Naive B cell (primary cell): ENCODE data around the gene CC2D2A. TPM values are rescaled to one million over a fixed set of nuclear protein-coding genes. Genes with fewer than 3 reads are reported as not detected.
A peak's percentile ranks its signal among the peaks of the same experiment; 100 is the strongest.

Source experiments
- ATAC-seq, 2 donors: fragments of 150-1000 bp; cut with Tn5 transposase; 2 replicates each; pipeline ENCODE4 v1.10.0; 2021; ENCODE audit warnings: low read depth in 2 of 2, mild to moderate bottlenecking in 2 of 2, moderate library complexity in 2 of 2
- DNase-seq: peaks from one replicate; pipeline ENCODE4 v3.0.0; 2022
- H3K27ac Mint-ChIP-seq, 6 donors: one replicate each; pipeline ENCODE4 v1.8.0; 2020 to 2022; ENCODE audit warnings: mild to moderate bottlenecking in 6 of 6, mixed read lengths in 6 of 6, moderate library complexity in 5 of 6, inconsistent platforms in 2 of 6
- H3K27me3 Mint-ChIP-seq, 3 donors: one replicate each; pipeline ENCODE4 v1.8.0; 2021 to 2022; ENCODE audit warnings: mixed read lengths in 3 of 3, mild to moderate bottlenecking in 1 of 3
- H3K36me3 Mint-ChIP-seq, 2 donors: one replicate each; pipeline ENCODE4 v1.8.0; 2020 to 2022; ENCODE audit warnings: mixed read lengths in 2 of 2, inconsistent platforms in 1 of 2, mild to moderate bottlenecking in 1 of 2
- H3K4me1 Mint-ChIP-seq, 3 donors: one replicate each; pipeline ENCODE4 v1.8.0; 2020 to 2022; ENCODE audit warnings: mixed read lengths in 3 of 3, inconsistent platforms in 1 of 3, mild to moderate bottlenecking in 1 of 3, moderate library complexity in 1 of 3
- H3K4me3 Mint-ChIP-seq, 8 donors: one replicate each; pipeline ENCODE4 v1.8.0; 2020 to 2022; ENCODE audit warnings: mild to moderate bottlenecking in 8 of 8, mixed read lengths in 8 of 8, moderate library complexity in 8 of 8, inconsistent platforms in 2 of 8
- H3K9me3 Mint-ChIP-seq, 7 donors: one replicate each; pipeline ENCODE4 v1.8.0; 2020 to 2022; ENCODE audit warnings: mixed read lengths in 7 of 7, mild to moderate bottlenecking in 5 of 7, inconsistent platforms in 2 of 7, moderate library complexity in 1 of 7
- polyA plus RNA-seq, 6 donors: library from polyadenylated mRNA; unstranded; fragments of 300-500 nt; fragmentation: Illumina TruSeq; gene quantifications; one replicate each; pipeline ENCODE4 v1.2.3, GENCODE V29; 2021; ENCODE audit warnings: low read depth in 6 of 6

Gene CC2D2A
- polyA plus RNA-seq, 6 donors from 2014 or later = not detected

DNA sequence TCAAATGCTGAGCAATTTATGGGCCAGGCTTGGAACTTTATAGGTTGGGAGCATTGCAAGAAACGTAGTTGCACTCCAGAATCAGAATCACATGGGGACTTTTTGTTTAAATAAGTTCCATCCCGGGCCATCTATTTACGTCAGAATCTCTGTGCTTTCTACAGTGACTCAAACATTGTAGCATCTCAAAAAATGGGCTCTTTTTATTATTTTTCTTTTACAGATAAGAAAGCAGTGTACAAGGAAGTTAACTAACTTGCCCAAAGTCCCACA, 10.2 kb downstream of the CC2D2A start:
- Mint-ChIP-seq H3K4me3 (no peak overlapping the region), H3K9me3 (peaks cover 0 to 8% (median 3%) of the 10 kb centered on the region in 7 donors), H3K27ac (no peak overlapping the region), H3K27me3 (peaks cover 0 to 7% (median 5%) of the 10 kb centered on the region in 3 donors), H3K4me1 (no peaks in the 10 kb centered on the region), H3K36me3 (peaks cover 0 to 10% of the 10 kb centered on the region in 2 donors)
- DNase-seq (no peak), ATAC-seq (no peak)

DNA sequence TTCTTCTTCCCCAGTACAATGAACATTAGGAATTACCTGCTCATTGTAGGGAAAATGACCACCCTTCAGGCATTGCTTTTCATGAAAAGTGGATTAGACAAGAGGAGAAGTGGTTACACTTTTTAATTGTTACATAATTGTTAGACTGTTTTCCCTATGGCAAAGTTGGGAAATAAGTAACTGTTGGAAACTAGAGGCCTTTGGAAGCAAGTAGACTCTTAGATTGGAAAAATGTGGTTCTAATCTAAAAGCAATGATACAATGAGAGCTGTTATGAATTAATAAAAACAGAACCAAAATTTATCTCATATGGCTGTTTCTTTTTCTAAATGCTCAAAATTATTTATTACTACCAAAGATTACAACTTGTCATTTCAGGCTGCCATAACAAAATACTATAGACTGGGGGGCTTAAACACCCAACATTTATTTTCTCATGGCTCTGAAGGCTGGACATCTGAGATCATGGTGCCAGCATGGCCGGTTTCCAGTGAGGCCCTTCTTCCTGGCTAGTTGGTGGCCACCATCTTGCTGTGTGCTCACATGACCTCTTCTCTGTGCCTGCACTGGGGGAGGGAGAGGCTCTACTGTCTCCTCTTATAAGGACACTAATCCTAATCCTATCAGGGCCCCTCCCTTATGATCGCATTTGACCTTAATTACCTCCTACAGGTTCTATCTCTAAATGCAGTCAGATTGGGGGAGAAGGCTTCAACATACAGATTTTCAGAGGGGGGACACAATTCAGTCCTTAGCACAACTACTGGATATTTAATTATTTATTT, 12.5 kb downstream of the CC2D2A start:
- ATAC-seq (no peak), DNase-seq (no peak)
- Mint-ChIP-seq H3K4me3 (no peak overlapping the region), H3K9me3 (peaks cover 6 to 21% (median 13%) of the 10 kb centered on the region in 7 donors), H3K4me1 (no peaks in the 10 kb centered on the region), H3K27ac (peak overlapping the region in 1 of 6 donors; percentile 55), H3K27me3 (peaks cover 0 to 7% (median 5%) of the 10 kb centered on the region in 3 donors), H3K36me3 (peaks cover 0 to 16% of the 10 kb centered on the region in 2 donors)

DNA sequence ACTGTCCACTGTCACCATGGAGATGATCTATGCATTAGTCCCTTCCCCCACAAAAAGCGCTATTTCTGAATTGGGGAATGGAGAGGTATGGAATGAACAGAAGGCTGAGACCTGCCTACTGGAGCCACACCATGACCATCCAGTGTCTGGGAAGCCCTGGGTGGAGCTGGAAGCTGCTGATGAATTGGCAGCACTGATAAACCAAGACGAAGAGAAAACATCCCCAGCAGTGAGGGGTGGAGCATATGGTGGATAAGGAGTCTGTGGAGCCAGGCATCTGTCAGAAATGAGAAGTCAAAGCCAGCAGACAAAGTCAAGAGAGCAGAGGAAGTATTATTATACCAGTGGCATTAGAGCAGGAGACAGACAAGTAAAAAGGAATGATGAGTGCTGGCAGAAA, 13.2 kb downstream of the CC2D2A start:
- Mint-ChIP-seq H3K4me1 (no peaks in the 10 kb centered on the region), H3K9me3 (peaks cover 7 to 27% (median 17%) of the 10 kb centered on the region in 7 donors), H3K4me3 (no peak overlapping the region), H3K36me3 (peaks cover 0 to 20% of the 10 kb centered on the region in 2 donors), H3K27ac (no peak overlapping the region), H3K27me3 (peaks cover 0 to 7% (median 5%) of the 10 kb centered on the region in 3 donors)
- no peak for DNase-seq
- ATAC-seq = no peak

GRCh38 chr4:15488136-15488535, 18.5 kb downstream of the CC2D2A start:
- no peaks in the 10 kb centered on the region for H3K4me1 Mint-ChIP-seq
- H3K36me3 Mint-ChIP-seq = peaks cover 12 to 38% of the 10 kb centered on the region in 2 donors
- H3K27me3 Mint-ChIP-seq = peaks cover 0 to 15% (median 10%) of the 10 kb centered on the region in 3 donors
- no peak overlapping the region for H3K27ac Mint-ChIP-seq
- DNase-seq (no peak), ATAC-seq (no peak)
- no peak overlapping the region for H3K4me3 Mint-ChIP-seq
- peaks cover 19 to 50% (median 32%) of the 10 kb centered on the region in 7 donors for H3K9me3 Mint-ChIP-seq

DNA sequence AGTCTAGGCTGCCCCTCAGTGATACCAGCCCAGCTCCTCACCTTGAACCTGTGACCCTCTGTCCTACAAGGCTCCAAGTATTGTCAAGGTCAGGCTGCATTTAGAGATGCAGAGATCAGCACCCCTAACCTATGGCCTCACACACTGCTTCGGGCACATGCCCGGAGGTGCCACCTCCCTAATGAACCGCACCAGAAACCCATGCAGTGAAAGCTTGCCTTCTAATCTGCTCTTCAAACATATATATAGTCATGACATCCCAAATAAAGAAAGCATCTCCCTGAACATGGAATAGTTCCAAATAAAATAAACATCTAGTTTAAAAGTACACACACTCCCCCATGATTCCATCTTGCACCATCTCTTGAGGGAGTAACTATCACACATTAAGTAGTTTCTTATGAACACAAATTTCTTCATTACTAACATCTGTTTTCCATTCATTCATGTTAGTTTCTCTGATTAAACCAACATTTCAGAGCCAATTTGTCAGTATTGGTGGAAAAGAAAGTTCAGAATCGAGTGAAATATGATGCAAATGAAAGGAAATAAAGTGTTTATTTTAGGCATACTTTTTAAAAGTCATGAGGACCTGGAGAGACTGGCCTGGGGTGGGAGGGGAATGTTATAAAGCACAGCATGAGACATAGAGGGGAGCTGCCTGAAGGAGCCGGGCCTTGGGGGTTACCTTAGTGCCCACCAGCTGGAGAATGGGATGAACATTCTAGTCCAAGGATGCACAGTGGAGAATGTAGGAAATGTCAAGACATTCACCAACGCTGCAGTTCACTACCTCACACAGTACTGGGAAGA, 19.2 kb downstream of the CC2D2A start:
- H3K27me3 Mint-ChIP-seq = peaks cover 0 to 13% (median 9%) of the 10 kb centered on the region in 3 donors
- H3K36me3 Mint-ChIP-seq = peaks cover 12 to 37% of the 10 kb centered on the region in 2 donors
- peaks cover 19 to 50% (median 30%) of the 10 kb centered on the region in 7 donors for H3K9me3 Mint-ChIP-seq
- H3K4me1 Mint-ChIP-seq = no peaks in the 10 kb centered on the region
- peak overlapping the region in 1 of 6 donors; percentile 23 for H3K27ac Mint-ChIP-seq
- ATAC-seq (no peak), DNase-seq (no peak)
- no peak overlapping the region for H3K4me3 Mint-ChIP-seq

DNA sequence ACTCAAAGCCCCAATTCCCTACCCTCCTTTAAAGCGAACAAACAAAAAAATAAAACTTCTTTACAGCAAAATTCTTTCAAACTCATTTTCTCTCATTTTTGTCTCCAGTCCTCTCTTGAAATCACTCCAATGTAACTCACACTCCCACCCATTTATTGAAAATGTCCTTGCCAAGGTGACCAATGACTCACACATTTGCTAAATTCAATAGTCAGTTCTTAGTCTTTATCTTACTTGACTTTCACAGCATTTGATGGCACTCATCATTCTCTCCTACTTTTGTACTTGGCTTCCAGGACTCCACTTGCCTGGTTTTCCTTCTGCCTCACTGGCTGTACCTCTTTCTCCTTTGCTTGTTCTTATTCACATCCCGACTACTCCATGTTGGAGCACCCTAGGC, 19.9 kb downstream of the CC2D2A start:
- peaks cover 0 to 8% (median 5%) of the 10 kb centered on the region in 3 donors for H3K27me3 Mint-ChIP-seq
- no peak overlapping the region for H3K4me3 Mint-ChIP-seq
- H3K4me1 Mint-ChIP-seq = no peaks in the 10 kb centered on the region
- peaks cover 16 to 50% (median 26%) of the 10 kb centered on the region in 7 donors for H3K9me3 Mint-ChIP-seq
- no peak for ATAC-seq
- H3K36me3 Mint-ChIP-seq = peaks cover 12 to 30% of the 10 kb centered on the region in 2 donors
- no peak for DNase-seq
- no peak overlapping the region for H3K27ac Mint-ChIP-seq

GRCh38 chr4:15493411-15493810, 23.7 kb downstream of the CC2D2A start:
- DNase-seq (no peak), ATAC-seq (no peak)
- no peaks in the 10 kb centered on the region for H3K4me1 Mint-ChIP-seq
- peaks cover 0 to 11% (median 8%) of the 10 kb centered on the region in 3 donors for H3K27me3 Mint-ChIP-seq
- no peak overlapping the region for H3K4me3 Mint-ChIP-seq
- H3K9me3 Mint-ChIP-seq = peaks cover 5 to 32% (median 16%) of the 10 kb centered on the region in 7 donors
- H3K36me3 Mint-ChIP-seq = peaks cover 7 to 14% of the 10 kb centered on the region in 2 donors
- no peak overlapping the region for H3K27ac Mint-ChIP-seq

GRCh38 chr4:15495621-15496020, 25.9 kb downstream of the CC2D2A start:
- H3K9me3 Mint-ChIP-seq = peaks cover 0 to 16% (median 8%) of the 10 kb centered on the region in 7 donors
- DNase-seq = no peak
- H3K27ac Mint-ChIP-seq = peak overlapping the region in 1 of 6 donors; percentile 64

DNA sequence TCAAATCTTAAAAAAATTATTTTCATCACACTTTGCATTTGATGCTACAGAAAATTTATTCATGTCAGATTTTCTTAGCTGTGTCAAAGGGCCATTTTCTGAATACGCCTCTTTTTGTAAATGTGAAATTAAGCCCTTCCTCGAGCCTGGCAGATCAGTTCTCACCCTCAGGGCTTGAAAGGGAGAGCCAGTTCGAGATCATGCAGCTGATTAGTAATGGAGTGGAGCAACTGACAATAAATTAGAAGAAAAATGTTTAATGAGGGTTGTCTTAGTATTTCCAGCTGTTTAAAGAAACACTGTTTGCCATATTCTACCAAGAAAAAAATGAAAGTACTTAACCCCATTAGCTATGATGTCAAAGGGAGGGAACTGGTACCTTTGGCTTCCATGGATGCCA, 28.7 kb downstream of the CC2D2A start:
- H3K27me3 Mint-ChIP-seq = peaks cover 0 to 14% (median 7%) of the 10 kb centered on the region in 3 donors
- DNase-seq (no peak), ATAC-seq (no peak)
- H3K36me3 Mint-ChIP-seq = no peaks in the 10 kb centered on the region
- H3K4me3 Mint-ChIP-seq = no peak overlapping the region
- H3K9me3 Mint-ChIP-seq = peaks cover 0 to 15% (median 8%) of the 10 kb centered on the region in 7 donors
- no peak overlapping the region for H3K27ac Mint-ChIP-seq
- no peaks in the 10 kb centered on the region for H3K4me1 Mint-ChIP-seq

More at GRCh38 chr4:15495621-15496020, 25.9 kb downstream of the CC2D2A start:
- Mint-ChIP-seq H3K4me1 (no peaks in the 10 kb centered on the region), H3K4me3 (no peak overlapping the region), H3K27me3 (peaks cover 0 to 9% (median under 1%) of the 10 kb centered on the region in 3 donors), H3K36me3 (no peaks in the 10 kb centered on the region)
- no peak for ATAC-seq

GRCh38 chr4:15500701-15501100, 31.0 kb downstream of the CC2D2A start:
- DNase-seq = no peak
- H3K36me3 Mint-ChIP-seq = no peaks in the 10 kb centered on the region
- H3K4me1 Mint-ChIP-seq = no peaks in the 10 kb centered on the region
- H3K9me3 Mint-ChIP-seq = peaks cover 0 to 15% (median 8%) of the 10 kb centered on the region in 7 donors
- H3K27ac Mint-ChIP-seq = peak overlapping the region in 1 of 6 donors; percentile 69
- H3K27me3 Mint-ChIP-seq = peaks cover 0 to 14% (median 7%) of the 10 kb centered on the region in 3 donors
- ATAC-seq = no peak
- no peak overlapping the region for H3K4me3 Mint-ChIP-seq

DNA sequence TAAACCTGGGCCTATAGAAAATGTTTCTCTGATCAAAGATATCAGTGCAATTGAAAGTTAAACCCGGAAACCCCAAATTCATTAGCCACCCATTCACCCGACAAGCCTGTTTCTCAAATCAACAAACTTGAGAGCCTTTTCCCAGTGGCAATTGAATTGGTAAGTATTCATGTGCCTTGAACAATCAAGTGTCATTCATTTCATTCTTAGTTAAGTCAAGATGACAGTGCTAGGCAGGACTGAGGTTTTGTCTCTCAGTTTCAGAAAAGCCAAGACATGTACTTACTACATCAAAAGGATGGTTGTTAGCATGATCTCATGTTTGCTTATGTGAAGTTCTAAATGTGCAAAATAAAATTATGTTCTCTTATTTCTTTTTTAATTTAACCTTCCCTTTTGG, 32.3 kb downstream of the CC2D2A start:
- peaks cover 0 to 14% (median 7%) of the 10 kb centered on the region in 3 donors for H3K27me3 Mint-ChIP-seq
- no peak overlapping the region for H3K4me3 Mint-ChIP-seq
- no peaks in the 10 kb centered on the region for H3K4me1 Mint-ChIP-seq
- DNase-seq (no peak), ATAC-seq (no peak)
- peaks cover 0 to 9% (median 4%) of the 10 kb centered on the region in 7 donors for H3K9me3 Mint-ChIP-seq
- no peak overlapping the region for H3K27ac Mint-ChIP-seq
- no peaks in the 10 kb centered on the region for H3K36me3 Mint-ChIP-seq

GRCh38 chr4:15502384-15502783, 32.7 kb downstream of the CC2D2A start:
- peaks cover 0 to 14% (median 7%) of the 10 kb centered on the region in 3 donors for H3K27me3 Mint-ChIP-seq
- no peak overlapping the region for H3K4me3 Mint-ChIP-seq
- H3K4me1 Mint-ChIP-seq = no peaks in the 10 kb centered on the region
- DNase-seq = no peak
- H3K9me3 Mint-ChIP-seq = peaks cover 0 to 5% (median 1%) of the 10 kb centered on the region in 7 donors
- ATAC-seq = no peak
- H3K36me3 Mint-ChIP-seq = peaks cover 0 to 2% of the 10 kb centered on the region in 2 donors
- H3K27ac Mint-ChIP-seq = peak overlapping the region in 1 of 6 donors; percentile 85

- ATAC-seq (no peak), DNase-seq (no peak)
- H3K36me3 Mint-ChIP-seq = peaks cover 0 to 5% of the 10 kb centered on the region in 2 donors
- H3K27me3 Mint-ChIP-seq = peaks cover 0 to 7% (median 5%) of the 10 kb centered on the region in 3 donors
- no peak overlapping the region for H3K4me3 Mint-ChIP-seq
- H3K4me1 Mint-ChIP-seq = no peaks in the 10 kb centered on the region
- H3K27ac Mint-ChIP-seq = no peak overlapping the region
- no peaks in the 10 kb centered on the region for H3K9me3 Mint-ChIP-seq
Observed at GRCh38 chr4:15504041-15504440, 34.4 kb downstream of the CC2D2A start.
